ENCODE results near the gene BTD. TPM values are rescaled to one million over a fixed set of nuclear protein-coding genes. Genes with fewer than 3 reads are reported as not detected.

BTD gene
- total RNA-seq, 1 experiment from 2014 or later = 7.7 TPM

DNA sequence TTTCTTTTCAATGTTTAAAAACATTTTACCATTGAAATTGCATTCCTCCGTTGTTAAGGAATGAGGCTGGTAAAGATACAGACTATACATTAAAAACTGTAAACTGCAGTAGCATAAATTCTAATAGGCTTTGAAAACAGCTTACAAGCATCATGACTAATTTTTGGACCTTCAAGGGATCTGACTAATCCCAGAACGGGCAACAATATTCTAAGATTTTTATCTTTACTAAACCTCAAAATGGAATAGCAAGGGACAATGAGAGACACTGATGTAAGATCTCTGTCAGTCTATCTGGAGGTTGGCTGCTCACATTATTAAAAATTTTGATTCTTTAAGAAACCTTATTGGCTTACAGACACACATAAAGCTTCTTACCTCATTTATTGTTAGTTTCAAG is 74.7 kb downstream of the BTD start:
- DNase-seq = no peak
- Mint-ChIP-seq H3K27ac (ENCODE audit: unreplicated experiment) (no peak overlapping the region), H3K4me3 (ENCODE audit: low read depth, unreplicated experiment) (no peak overlapping the region), H3K9me3 (ENCODE audit: low read depth, unreplicated experiment) (no peaks in the 10 kb centered on the region), H3K36me3 (ENCODE audit: insufficient read depth, unreplicated experiment) (peaks cover 1% of the 10 kb centered on the region), H3K27me3 (ENCODE audit: unreplicated experiment) (no peaks in the 10 kb centered on the region), H3K4me1 (ENCODE audit: low read depth, unreplicated experiment) (no peaks in the 10 kb centered on the region)
- CTCF ChIA-PET = no interaction called here
- intact Hi-C loops (cut with micrococcal nuclease; ENCODE audit: unreplicated experiment) = no loop called here
- TF ChIP-seq, protein P1, sequence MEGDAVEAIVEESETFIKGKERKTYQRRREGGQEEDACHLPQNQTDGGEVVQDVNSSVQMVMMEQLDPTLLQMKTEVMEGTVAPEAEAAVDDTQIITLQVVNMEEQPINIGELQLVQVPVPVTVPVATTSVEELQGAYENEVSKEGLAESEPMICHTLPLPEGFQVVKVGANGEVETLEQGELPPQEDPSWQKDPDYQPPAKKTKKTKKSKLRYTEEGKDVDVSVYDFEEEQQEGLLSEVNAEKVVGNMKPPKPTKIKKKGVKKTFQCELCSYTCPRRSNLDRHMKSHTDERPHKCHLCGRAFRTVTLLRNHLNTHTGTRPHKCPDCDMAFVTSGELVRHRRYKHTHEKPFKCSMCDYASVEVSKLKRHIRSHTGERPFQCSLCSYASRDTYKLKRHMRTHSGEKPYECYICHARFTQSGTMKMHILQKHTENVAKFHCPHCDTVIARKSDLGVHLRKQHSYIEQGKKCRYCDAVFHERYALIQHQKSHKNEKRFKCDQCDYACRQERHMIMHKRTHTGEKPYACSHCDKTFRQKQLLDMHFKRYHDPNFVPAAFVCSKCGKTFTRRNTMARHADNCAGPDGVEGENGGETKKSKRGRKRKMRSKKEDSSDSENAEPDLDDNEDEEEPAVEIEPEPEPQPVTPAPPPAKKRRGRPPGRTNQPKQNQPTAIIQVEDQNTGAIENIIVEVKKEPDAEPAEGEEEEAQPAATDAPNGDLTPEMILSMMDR (IDR thresholded peaks at IDR 0.05; ENCODE audit: unreplicated experiment) = no peak
- BruUV-seq (replicated peaks) = no TSS peak

DNA sequence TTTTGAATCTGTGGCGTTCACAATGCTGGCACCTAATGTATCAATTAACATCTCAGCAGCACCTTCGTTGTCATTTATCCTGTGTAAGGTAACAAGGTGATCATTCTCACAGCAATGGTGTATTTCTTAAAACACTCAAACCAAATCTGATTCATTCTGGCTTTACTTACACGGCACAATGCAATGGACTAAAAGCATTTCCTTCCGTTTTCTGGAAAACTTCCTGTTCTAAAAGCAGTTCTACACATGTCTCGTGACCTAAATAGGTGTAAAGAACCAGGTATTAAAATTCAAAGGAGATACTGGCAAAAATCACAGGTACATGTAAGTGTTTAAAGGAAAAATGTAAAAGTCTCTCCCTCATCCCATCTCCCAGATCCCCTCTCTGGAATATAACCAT is 77.8 kb downstream of the BTD start:
- intact Hi-C loops (cut with micrococcal nuclease; ENCODE audit: unreplicated experiment) = no loop called here
- H3K4me3 Mint-ChIP-seq (ENCODE audit: low read depth, unreplicated experiment) = no peak overlapping the region
- H3K4me1 Mint-ChIP-seq (ENCODE audit: low read depth, unreplicated experiment) = no peaks in the 10 kb centered on the region
- TF ChIP-seq, protein P1 (IDR thresholded peaks at IDR 0.05; ENCODE audit: unreplicated experiment) = no peak
- no peaks in the 10 kb centered on the region for H3K27me3 Mint-ChIP-seq (ENCODE audit: unreplicated experiment)
- no peak overlapping the region for H3K27ac Mint-ChIP-seq (ENCODE audit: unreplicated experiment)
- no peak for DNase-seq
- H3K9me3 Mint-ChIP-seq (ENCODE audit: low read depth, unreplicated experiment) = no peaks in the 10 kb centered on the region
- BruUV-seq (replicated peaks) = no TSS peak
- CTCF ChIA-PET = no interaction called here
- H3K36me3 Mint-ChIP-seq (ENCODE audit: insufficient read depth, unreplicated experiment) = peaks cover under 1% of the 10 kb centered on the region

DNA sequence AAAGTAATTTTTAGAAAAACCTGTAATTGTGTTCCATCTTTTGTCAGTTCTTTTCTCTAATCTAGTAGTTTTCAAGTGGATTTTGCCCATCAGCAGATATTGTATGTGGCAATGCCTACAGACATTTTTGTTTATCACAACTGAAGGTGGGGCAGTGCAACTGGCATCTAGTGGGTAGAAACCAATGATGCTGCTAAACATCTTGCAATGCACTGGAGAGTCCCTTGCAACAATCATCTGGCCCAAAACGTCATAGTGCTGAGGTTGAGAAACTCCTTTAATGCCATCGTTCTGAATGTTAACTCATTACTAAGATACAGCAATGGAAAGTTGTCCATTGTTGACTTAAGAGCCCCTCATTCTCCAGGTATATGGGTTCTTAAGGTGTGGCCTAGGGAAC is 80.1 kb downstream of the BTD start:
- TF ChIP-seq, protein P1 (IDR thresholded peaks at IDR 0.05; ENCODE audit: unreplicated experiment) = no peak
- Mint-ChIP-seq H3K27ac (ENCODE audit: unreplicated experiment) (no peak overlapping the region), H3K36me3 (ENCODE audit: insufficient read depth, unreplicated experiment) (peaks cover 5% of the 10 kb centered on the region), H3K4me1 (ENCODE audit: low read depth, unreplicated experiment) (no peaks in the 10 kb centered on the region), H3K4me3 (ENCODE audit: low read depth, unreplicated experiment) (no peak overlapping the region), H3K9me3 (ENCODE audit: low read depth, unreplicated experiment) (no peaks in the 10 kb centered on the region), H3K27me3 (ENCODE audit: unreplicated experiment) (no peaks in the 10 kb centered on the region)
- intact Hi-C loops (cut with micrococcal nuclease; ENCODE audit: unreplicated experiment) = no loop called here
- DNase-seq = no peak
- no TSS peak for BruUV-seq (replicated peaks)
- CTCF ChIA-PET = no interaction called here

DNA sequence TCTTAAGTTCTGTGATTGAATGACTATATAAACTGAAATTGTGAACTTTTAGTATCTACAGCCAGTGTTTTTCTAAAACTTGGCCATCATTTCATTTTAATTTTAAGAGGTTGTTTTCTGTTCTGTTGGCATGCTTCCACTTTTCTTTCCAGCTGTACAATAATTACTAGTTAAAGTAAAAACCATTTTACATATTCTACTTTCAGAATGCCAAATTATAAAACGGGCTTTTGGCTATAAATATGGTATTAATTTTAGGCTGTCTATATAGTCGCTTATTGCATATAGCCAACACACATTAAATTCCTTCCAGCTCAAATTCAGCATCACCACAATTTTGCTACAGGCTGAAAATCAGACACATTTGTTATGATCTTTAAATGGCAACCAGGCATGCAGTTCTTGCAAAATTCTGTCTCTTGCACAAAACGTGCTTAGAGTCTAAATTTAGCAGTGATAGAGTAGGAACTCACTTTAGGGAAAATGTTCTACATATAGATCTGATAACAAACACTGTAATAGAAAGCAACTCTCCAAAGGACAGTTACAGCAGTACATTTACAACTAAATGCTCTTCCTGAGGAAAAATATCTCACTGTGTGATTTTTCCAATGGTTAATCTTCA is 81.1 kb downstream of the BTD start:
- Mint-ChIP-seq H3K27ac (ENCODE audit: unreplicated experiment) (no peak overlapping the region), H3K9me3 (ENCODE audit: low read depth, unreplicated experiment) (no peaks in the 10 kb centered on the region), H3K36me3 (ENCODE audit: insufficient read depth, unreplicated experiment) (peaks cover 5% of the 10 kb centered on the region), H3K4me3 (ENCODE audit: low read depth, unreplicated experiment) (no peak overlapping the region), H3K4me1 (ENCODE audit: low read depth, unreplicated experiment) (no peaks in the 10 kb centered on the region), H3K27me3 (ENCODE audit: unreplicated experiment) (no peaks in the 10 kb centered on the region)
- intact Hi-C loops (cut with micrococcal nuclease; ENCODE audit: unreplicated experiment) = no loop called here
- no peak for DNase-seq
- BruUV-seq (replicated peaks) = no TSS peak
- CTCF ChIA-PET = no interaction called here
- TF ChIP-seq, protein P1 (IDR thresholded peaks at IDR 0.05; ENCODE audit: unreplicated experiment) = no peak
